HepG2 (cell line): Measurements from ENCODE around the gene TMEM198. TPM values are rescaled to one million over a fixed set of nuclear protein-coding genes. Genes with fewer than 3 reads are reported as not detected.

Experiments
- AGO1 ChIP-seq: fragments of 200-400 bp; formaldehyde crosslinking; IDR thresholded peaks from 2 replicates; pipeline ENCODE4 v1.6.1; 2017; ENCODE audit warnings: mild to moderate bottlenecking, low read depth, low read length, moderate library complexity; ENCODE audit not compliant: poor library complexity, severe bottlenecking
- ATM ChIP-seq: fragments of 450-650 bp; IDR thresholded peaks from 2 replicates; pipeline ENCODE4 v1.7.1; 2017; ENCODE audit warnings: mild to moderate bottlenecking, borderline replicate concordance
- CENPX ChIP-seq: sonication (generic); formaldehyde crosslinking; IDR thresholded peaks from 2 replicates; pipeline ENCODE4 v1.9.0; 2021; ENCODE audit warnings: mild to moderate bottlenecking, missing genetic modification reagents, moderate library complexity
- CREB1 ChIP-seq, 2 experiments: fragments of 450-650 bp in 1 of 2; IDR thresholded peaks; 2 replicates each; pipeline ENCODE4 v1.6.1; 2016 to 2017; ENCODE audit warnings: control low read depth in 1 of 2, mild to moderate bottlenecking in 1 of 2, missing compliant biosample characterization in 1 of 2, missing genetic modification characterization in 1 of 2
- ETV6 ChIP-seq: sonication (generic); formaldehyde crosslinking; conservative IDR thresholded peaks from 2 replicates; pipeline ENCODE4 v1.4.0; 2020; ENCODE audit warnings: missing genetic modification reagents
- ISL2 ChIP-seq: sonication (generic); formaldehyde crosslinking; IDR thresholded peaks from 2 replicates; pipeline ENCODE4 v1.5.0; 2020; ENCODE audit warnings: missing genetic modification reagents
- KDM1A ChIP-seq: IDR thresholded peaks from 2 replicates; pipeline ENCODE4 v1.6.1; 2016; ENCODE audit warnings: missing compliant biosample characterization
- MTERF4 ChIP-seq: sonication (generic); formaldehyde crosslinking; IDR thresholded peaks from 2 replicates; pipeline ENCODE4 v1.8.0; 2023; ENCODE audit warnings: mild to moderate bottlenecking, missing genetic modification reagents
- MXD3 ChIP-seq: IDR thresholded peaks from 2 replicates; pipeline ENCODE4 v1.6.1; 2016; ENCODE audit warnings: mild to moderate bottlenecking, missing biosample characterization, missing genetic modification reagents
- NFKB2 ChIP-seq: sonication (generic); formaldehyde crosslinking; IDR thresholded peaks from 2 replicates; pipeline ENCODE4 v1.4.0; 2020; ENCODE audit warnings: missing genetic modification reagents, borderline replicate concordance
- POLR2A ChIP-seq, 2 experiments: IDR thresholded peaks; 2 replicates each; pipeline ENCODE4 v1.6.1; 2011; ENCODE audit warnings: low read depth in 2 of 2, low read length in 2 of 2, mild to moderate bottlenecking in 1 of 2, moderate library complexity in 1 of 2; ENCODE audit not compliant: insufficient read depth in 1 of 2
- RFXANK ChIP-seq: IDR thresholded peaks from 2 replicates; pipeline ENCODE4 v1.6.1; 2016
- SRY ChIP-seq: sonication (generic); formaldehyde crosslinking; IDR thresholded peaks from 2 replicates; pipeline ENCODE4 v1.8.0; 2022; ENCODE audit warnings: mild to moderate bottlenecking, missing genetic modification reagents
- ZFP41 ChIP-seq: sonication (generic); formaldehyde crosslinking; IDR thresholded peaks from 2 replicates; pipeline ENCODE4 v1.4.0; 2020; ENCODE audit warnings: mild to moderate bottlenecking, missing genetic modification reagents, borderline replicate concordance
- ZNF160 ChIP-seq: sonication (generic); formaldehyde crosslinking; IDR thresholded peaks from 2 replicates; pipeline ENCODE4 v1.8.0; 2022; ENCODE audit warnings: mild to moderate bottlenecking, inconsistent platforms, missing genetic modification reagents
- ZNF556 ChIP-seq: sonication (generic); formaldehyde crosslinking; IDR thresholded peaks from 2 replicates; pipeline ENCODE4 v1.4.0; 2020; ENCODE audit warnings: mild to moderate bottlenecking, missing genetic modification reagents, borderline replicate concordance
- ZNF768 ChIP-seq: sonication (generic); formaldehyde crosslinking; IDR thresholded peaks from 2 replicates; pipeline ENCODE4 v1.4.0; 2020; ENCODE audit warnings: missing genetic modification reagents
- polyA plus RNA-seq, 8 experiments: library from polyadenylated mRNA; depleted of rRNA in 3 of 8; stranded (reverse) in 7 of 8; unstranded in 1 of 8; fragments of >200 nt; fragmentation: Illumina TruSeq in 4 of 8; extraction: Trizol in 4 of 8; gene quantifications; 2 replicates each; pipeline versions ENCODE4 v1.2.1 to v1.2.3, GENCODE V29; 2011 to 2016; ENCODE audit warnings: low read depth in 4 of 8, missing spikeins in 1 of 8, mixed read lengths in 1 of 8; ENCODE audit not compliant: insufficient read depth in 1 of 8
- total RNA-seq, 5 experiments: library from RNA; depleted of rRNA; stranded (reverse); fragments of >200 nt; fragmentation: Illumina TruSeq; extraction: Trizol; gene quantifications; 2 replicates each; pipeline ENCODE4 v1.2.3, GENCODE V29; 2016; ENCODE audit warnings: low read depth in 1 of 5
- TF ChIP-seq, protein P1 (sequence below): sonication (generic); formaldehyde crosslinking; IDR thresholded peaks from 2 replicates; pipeline ENCODE4 v1.5.0; 2020; ENCODE audit warnings: mild to moderate bottlenecking, missing genetic modification reagents
- TF ChIP-seq, protein P2 (sequence below): IDR thresholded peaks from 2 replicates; pipeline ENCODE4 v1.4.0; 2020; ENCODE audit warnings: mild to moderate bottlenecking, missing genetic modification reagents

TMEM198 gene
- total and polyA plus RNA-seq, 2 of the 13 experiments (the other 11 are each of a cell fraction or from before 2014, with no cell fraction given): 17.3 to 23.5 TPM

DNA sequence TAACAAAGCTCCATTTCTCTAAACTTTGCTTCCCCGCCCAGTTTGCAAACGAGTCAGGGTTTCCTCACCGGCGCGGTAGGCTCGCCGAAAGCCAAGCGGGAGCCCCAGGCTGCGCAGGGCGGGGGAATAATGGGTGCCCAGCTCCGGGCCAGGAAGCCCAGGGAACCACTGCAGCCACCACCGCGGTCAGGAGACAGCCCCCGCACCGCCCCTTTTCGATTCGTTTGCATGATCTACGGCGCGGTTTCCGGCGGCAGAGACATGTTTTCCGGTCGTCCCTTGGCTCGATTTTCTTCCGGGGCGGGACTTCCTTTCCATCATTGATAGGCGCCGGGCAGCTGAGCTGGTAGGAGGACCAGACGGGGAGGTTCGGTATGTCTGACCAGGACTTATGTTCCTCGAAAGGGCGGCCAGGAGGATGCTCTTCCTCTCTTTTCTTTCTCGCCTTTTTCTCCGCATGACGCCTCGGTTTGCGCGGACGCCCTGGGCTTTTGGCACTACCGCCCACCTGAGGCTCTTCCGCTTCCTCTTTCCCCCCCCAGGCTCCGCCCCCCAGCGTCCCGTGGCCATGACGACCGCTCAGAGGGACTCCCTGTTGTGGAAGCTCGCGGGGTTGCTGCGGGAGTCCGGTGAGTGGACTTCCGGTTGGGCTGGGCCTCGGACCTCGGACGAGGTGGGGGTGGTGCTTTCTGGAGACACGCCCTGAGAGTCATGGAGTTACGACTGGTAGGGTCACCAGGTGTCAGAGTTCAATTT, 53.9 kb downstream of the TMEM198 start, which contains the start of gene STK11IP (continued):
- TF ChIP-seq ETV6 (CRISPR knock-in tag) (peak; percentile 75; the same call in 1 of the 2 replicates), MTERF4 (CRISPR knock-in tag) (0 out of 2 replicates have a peak, but pooled peaks have one; percentile 57), ZNF556 (CRISPR knock-in tag) (no peak; the same call in 1 of the 2 replicates), ISL2 (CRISPR knock-in tag) (no peak; the same call in 1 of the 2 replicates), SRY (CRISPR knock-in tag) (no peak), MXD3 (peak; percentile 77; the same call in 1 of the 2 replicates), NFKB2 (CRISPR knock-in tag) (peak; percentile 78; the same call in 1 of the 2 replicates), KDM1A (CRISPR knock-in tag) (no peak), RFXANK (CRISPR knock-in tag) (no peak), AGO1 (no peak), ZFP41 (CRISPR knock-in tag) (0 out of 2 replicates have a peak, but pooled peaks have one; percentile 49), ATM (no peak), CENPX (CRISPR knock-in tag) (no peak), ZNF160 (no peak; the same call in 1 of the 2 replicates), POLR2A (IDR thresholded peaks at IDR 0.05; ENCODE audit: insufficient read depth in 1 of 2, low read depth in 2 of 2, low read length in 2 of 2) (peak; percentile 89 to 96), CREB1 (IDR thresholded peaks at IDR 0.05) (peak; percentile 78), CREB1 (CRISPR knock-in tag; IDR thresholded peaks at IDR 0.05) (peak; percentile 97), ZNF768 (CRISPR knock-in tag) (peak; percentile 79)
- TF ChIP-seq, protein P1, sequence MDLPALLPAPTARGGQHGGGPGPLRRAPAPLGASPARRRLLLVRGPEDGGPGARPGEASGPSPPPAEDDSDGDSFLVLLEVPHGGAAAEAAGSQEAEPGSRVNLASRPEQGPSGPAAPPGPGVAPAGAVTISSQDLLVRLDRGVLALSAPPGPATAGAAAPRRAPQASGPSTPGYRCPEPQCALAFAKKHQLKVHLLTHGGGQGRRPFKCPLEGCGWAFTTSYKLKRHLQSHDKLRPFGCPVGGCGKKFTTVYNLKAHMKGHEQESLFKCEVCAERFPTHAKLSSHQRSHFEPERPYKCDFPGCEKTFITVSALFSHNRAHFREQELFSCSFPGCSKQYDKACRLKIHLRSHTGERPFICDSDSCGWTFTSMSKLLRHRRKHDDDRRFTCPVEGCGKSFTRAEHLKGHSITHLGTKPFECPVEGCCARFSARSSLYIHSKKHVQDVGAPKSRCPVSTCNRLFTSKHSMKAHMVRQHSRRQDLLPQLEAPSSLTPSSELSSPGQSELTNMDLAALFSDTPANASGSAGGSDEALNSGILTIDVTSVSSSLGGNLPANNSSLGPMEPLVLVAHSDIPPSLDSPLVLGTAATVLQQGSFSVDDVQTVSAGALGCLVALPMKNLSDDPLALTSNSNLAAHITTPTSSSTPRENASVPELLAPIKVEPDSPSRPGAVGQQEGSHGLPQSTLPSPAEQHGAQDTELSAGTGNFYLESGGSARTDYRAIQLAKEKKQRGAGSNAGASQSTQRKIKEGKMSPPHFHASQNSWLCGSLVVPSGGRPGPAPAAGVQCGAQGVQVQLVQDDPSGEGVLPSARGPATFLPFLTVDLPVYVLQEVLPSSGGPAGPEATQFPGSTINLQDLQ (CRISPR knock-in tag): no peak
- TF ChIP-seq, protein P2, sequence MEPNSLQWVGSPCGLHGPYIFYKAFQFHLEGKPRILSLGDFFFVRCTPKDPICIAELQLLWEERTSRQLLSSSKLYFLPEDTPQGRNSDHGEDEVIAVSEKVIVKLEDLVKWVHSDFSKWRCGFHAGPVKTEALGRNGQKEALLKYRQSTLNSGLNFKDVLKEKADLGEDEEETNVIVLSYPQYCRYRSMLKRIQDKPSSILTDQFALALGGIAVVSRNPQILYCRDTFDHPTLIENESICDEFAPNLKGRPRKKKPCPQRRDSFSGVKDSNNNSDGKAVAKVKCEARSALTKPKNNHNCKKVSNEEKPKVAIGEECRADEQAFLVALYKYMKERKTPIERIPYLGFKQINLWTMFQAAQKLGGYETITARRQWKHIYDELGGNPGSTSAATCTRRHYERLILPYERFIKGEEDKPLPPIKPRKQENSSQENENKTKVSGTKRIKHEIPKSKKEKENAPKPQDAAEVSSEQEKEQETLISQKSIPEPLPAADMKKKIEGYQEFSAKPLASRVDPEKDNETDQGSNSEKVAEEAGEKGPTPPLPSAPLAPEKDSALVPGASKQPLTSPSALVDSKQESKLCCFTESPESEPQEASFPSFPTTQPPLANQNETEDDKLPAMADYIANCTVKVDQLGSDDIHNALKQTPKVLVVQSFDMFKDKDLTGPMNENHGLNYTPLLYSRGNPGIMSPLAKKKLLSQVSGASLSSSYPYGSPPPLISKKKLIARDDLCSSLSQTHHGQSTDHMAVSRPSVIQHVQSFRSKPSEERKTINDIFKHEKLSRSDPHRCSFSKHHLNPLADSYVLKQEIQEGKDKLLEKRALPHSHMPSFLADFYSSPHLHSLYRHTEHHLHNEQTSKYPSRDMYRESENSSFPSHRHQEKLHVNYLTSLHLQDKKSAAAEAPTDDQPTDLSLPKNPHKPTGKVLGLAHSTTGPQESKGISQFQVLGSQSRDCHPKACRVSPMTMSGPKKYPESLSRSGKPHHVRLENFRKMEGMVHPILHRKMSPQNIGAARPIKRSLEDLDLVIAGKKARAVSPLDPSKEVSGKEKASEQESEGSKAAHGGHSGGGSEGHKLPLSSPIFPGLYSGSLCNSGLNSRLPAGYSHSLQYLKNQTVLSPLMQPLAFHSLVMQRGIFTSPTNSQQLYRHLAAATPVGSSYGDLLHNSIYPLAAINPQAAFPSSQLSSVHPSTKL: peak; percentile 45; the same call in 1 of the 2 replicates
